CD4-positive, alpha-beta T cell (primary cell): Measurements from ENCODE around the gene PLD4. TPM values are rescaled to one million over a fixed set of nuclear protein-coding genes. Genes with fewer than 3 reads are reported as not detected.

Experiments
- ATAC-seq: fragments of 200-7000 bp; cut with Tn5 transposase; one replicate; pipeline ENCODE4 v1.10.0; 2022; ENCODE audit warnings: mild to moderate bottlenecking; ENCODE audit not compliant: poor library complexity
- CTCF ChIA-PET: fragments of 350-600 bp; sonication (Branson Sonifier 250); formaldehyde crosslinking; loops from one replicate; lab custom pipeline; 2021; ENCODE audit warnings: antibody characterized with exemption, inconsistent platforms; lab: Charles Lee
- POLR2A ChIA-PET: fragments of 350-600 bp; sonication (Branson Sonifier 250); formaldehyde crosslinking; loops from one replicate; lab custom pipeline; 2021; ENCODE audit warnings: antibody characterized with exemption, inconsistent platforms; lab: Charles Lee
- DNase-seq, 14 experiments: peaks; one replicate each; pipeline ENCODE4 v3.0.0-alpha.2; 2013 to 2020; ENCODE audit warnings: mixed read lengths in 2 of 14
- H3K27ac ChIP-seq, 2 donors: one replicate each; pipeline versions ENCODE4 v1.5.1 to v1.7.0; 2013; ENCODE audit warnings: low read length in 2 of 2, low read depth in 1 of 2, mild to moderate bottlenecking in 1 of 2
- H3K27me3 ChIP-seq, 2 experiments: 1 replicate in 1 of 2; 2 replicates in 1 of 2; pipeline versions ENCODE4 v1.6.1 to v1.7.0; 2013; ENCODE audit warnings: low read length in 2 of 2, control low read depth in 1 of 2, mild to moderate bottlenecking in 1 of 2, moderate library complexity in 1 of 2; ENCODE audit not compliant: insufficient read depth in 2 of 2, control insufficient read depth in 1 of 2
- H3K36me3 ChIP-seq: one replicate; pipeline ENCODE4 v1.6.1; 2013; ENCODE audit warnings: low read length, control low read depth; ENCODE audit not compliant: insufficient read depth
- H3K4me1 ChIP-seq: one replicate; pipeline ENCODE4 v1.6.1; 2013; ENCODE audit warnings: low read length, control low read depth; ENCODE audit not compliant: insufficient read depth
- H3K4me3 ChIP-seq: one replicate; pipeline ENCODE4 v1.5.1; 2013; ENCODE audit warnings: mild to moderate bottlenecking, low read length, moderate library complexity
- H3K9me3 ChIP-seq, 2 experiments: 1 replicate in 1 of 2; 2 replicates in 1 of 2; pipeline versions ENCODE4 v1.6.1 to v1.7.0; 2013; ENCODE audit warnings: low read length in 2 of 2, mild to moderate bottlenecking in 2 of 2, control low read depth in 1 of 2, moderate library complexity in 1 of 2; ENCODE audit not compliant: control insufficient read depth in 1 of 2, insufficient read depth in 1 of 2
- H3K27ac Mint-ChIP-seq: one replicate; pipeline ENCODE4 v1.8.0; 2020; ENCODE audit warnings: mixed read lengths
- H3K27me3 Mint-ChIP-seq: one replicate; pipeline ENCODE4 v1.8.0; 2021; ENCODE audit warnings: mixed read lengths
- H3K36me3 Mint-ChIP-seq: one replicate; pipeline ENCODE4 v1.8.0; 2021; ENCODE audit warnings: low read depth, mixed read lengths
- H3K4me1 Mint-ChIP-seq: one replicate; pipeline ENCODE4 v1.8.0; 2021; ENCODE audit warnings: low read depth, mixed read lengths
- H3K4me3 Mint-ChIP-seq: one replicate; pipeline ENCODE4 v1.8.0; 2020; ENCODE audit warnings: mild to moderate bottlenecking, mixed read lengths
- H3K9me3 Mint-ChIP-seq: one replicate; pipeline ENCODE4 v1.8.0; 2020; ENCODE audit warnings: mixed read lengths
- intact Hi-C, 2 experiments: fragments of 100-400 bp; cut with DNase I in 1 of 2; cut with micrococcal nuclease in 1 of 2; formaldehyde crosslinking; loops; one replicate each; pipeline versions ENCODE4 v1.15.1 to v1.9.0; 2023 to 2025; cut with DNase I, micrococcal nuclease
- total RNA-seq, 174 experiments: library from RNA in 2 of 174; stranded (reverse) in 2 of 174; gene quantifications; one replicate each; pipeline ENCODE4 v1.2.3 and lab custom pipeline; 2021 to 2026
- TF ChIP-seq, protein P1 (sequence below): fragments of 200-600 bp; IDR thresholded peaks from one replicate; pipeline ENCODE4 v1.8.0; 2022; ENCODE audit warnings: antibody characterized with exemption, mild to moderate bottlenecking

PLD4 gene
- total RNA-seq, 2 experiments from 2014 or later, result 1.6 to 2.1 TPM

- H3K27me3 ChIP-seq, result peaks cover 15 to 40% of the 10 kb centered on the region in 2 experiments
- POLR2A ChIA-PET, result no interaction called here
Observed at GRCh38 chr14:104970231-104971068, 45.8 kb downstream of the PLD4 start.

DNA sequence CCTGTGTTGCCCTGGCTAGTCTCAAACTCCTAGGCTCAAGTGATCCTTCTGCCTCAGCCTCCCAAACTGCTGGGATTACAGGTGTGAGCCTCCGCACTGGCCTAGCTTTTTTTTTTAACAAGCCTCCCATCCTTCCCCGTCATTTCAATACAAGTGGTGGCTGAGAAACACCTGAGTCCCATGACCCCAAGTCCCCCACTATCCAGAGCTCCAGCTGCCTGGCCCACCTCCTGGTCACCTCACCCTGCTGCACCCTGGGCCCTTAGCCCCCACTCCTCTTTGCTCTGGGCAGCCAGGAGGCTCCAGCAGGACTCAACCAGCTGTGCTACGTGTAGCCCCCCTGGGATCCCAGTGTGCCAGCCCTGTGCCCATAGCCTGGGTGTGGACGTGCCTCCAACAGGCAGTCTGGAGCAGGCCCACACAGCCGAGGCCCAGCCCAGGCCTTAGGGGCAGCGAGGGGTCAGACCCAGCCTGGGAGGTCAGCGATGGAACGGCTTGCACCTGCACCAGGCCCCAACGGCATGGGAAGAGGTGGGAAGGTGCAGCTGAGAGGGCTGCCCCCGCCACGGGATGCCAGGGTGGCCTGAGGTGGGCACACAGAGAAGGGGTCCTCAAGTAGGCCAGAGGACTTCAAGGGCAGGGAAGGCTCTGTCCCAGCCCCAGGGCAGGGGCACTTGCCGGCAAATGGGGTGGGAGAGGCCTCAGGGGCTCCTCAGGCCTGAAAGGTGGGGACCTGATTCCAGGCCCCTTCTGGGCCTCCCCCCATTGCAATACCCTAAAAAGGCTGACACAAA is 47.0 kb downstream of the PLD4 start:
- ATAC-seq (no peak), DNase-seq (peak in 1 of 14 experiments; percentile 12)
- Mint-ChIP-seq H3K4me3 (no peak overlapping the region), H3K9me3 (no peaks in the 10 kb centered on the region), H3K27ac (no peak overlapping the region), H3K27me3 (peaks cover 17% of the 10 kb centered on the region), H3K4me1 (peaks cover 5% of the 10 kb centered on the region), H3K36me3 (no peaks in the 10 kb centered on the region)
- intact Hi-C loops, result no loop called here
- Histone ChIP-seq H3K9me3 (peaks cover 0 to 18% of the 10 kb centered on the region in 2 experiments), H3K36me3 (no peaks in the 10 kb centered on the region), H3K27me3 (peaks cover 21 to 42% of the 10 kb centered on the region in 2 experiments), H3K27ac (no peak overlapping the region), H3K4me3 (no peak overlapping the region), H3K4me1 (peaks cover 16% of the 10 kb centered on the region)
- ChIA-PET CTCF (interaction anchor here (2.1 kb wide), 1 partner anchor 74 kb away, joined by 5 read pairs; no protein-coding TSS in a partner anchor), POLR2A (no interaction called here)
- TF ChIP-seq, protein P1, sequence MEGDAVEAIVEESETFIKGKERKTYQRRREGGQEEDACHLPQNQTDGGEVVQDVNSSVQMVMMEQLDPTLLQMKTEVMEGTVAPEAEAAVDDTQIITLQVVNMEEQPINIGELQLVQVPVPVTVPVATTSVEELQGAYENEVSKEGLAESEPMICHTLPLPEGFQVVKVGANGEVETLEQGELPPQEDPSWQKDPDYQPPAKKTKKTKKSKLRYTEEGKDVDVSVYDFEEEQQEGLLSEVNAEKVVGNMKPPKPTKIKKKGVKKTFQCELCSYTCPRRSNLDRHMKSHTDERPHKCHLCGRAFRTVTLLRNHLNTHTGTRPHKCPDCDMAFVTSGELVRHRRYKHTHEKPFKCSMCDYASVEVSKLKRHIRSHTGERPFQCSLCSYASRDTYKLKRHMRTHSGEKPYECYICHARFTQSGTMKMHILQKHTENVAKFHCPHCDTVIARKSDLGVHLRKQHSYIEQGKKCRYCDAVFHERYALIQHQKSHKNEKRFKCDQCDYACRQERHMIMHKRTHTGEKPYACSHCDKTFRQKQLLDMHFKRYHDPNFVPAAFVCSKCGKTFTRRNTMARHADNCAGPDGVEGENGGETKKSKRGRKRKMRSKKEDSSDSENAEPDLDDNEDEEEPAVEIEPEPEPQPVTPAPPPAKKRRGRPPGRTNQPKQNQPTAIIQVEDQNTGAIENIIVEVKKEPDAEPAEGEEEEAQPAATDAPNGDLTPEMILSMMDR, result no peak

More at GRCh38 chr14:104970231-104971068, 45.8 kb downstream of the PLD4 start:
- Histone ChIP-seq H3K27ac (no peak overlapping the region), H3K4me1 (peaks cover 7% of the 10 kb centered on the region), H3K36me3 (no peaks in the 10 kb centered on the region), H3K4me3 (no peak overlapping the region), H3K9me3 (peaks cover 0 to 20% of the 10 kb centered on the region in 2 experiments)
- DNase-seq, result peak in 1 of 14 experiments; percentile 23
- Mint-ChIP-seq H3K9me3 (no peaks in the 10 kb centered on the region), H3K4me3 (no peak overlapping the region), H3K27me3 (peaks cover 15% of the 10 kb centered on the region), H3K27ac (no peak overlapping the region), H3K4me1 (no peaks in the 10 kb centered on the region), H3K36me3 (no peaks in the 10 kb centered on the region)
- TF ChIP-seq, protein P1, result no peak
- CTCF ChIA-PET, result no interaction called here
- no peak for ATAC-seq
- intact Hi-C loops, result no loop called here

- Histone ChIP-seq H3K9me3 (peaks cover 0 to 19% of the 10 kb centered on the region in 2 experiments), H3K27me3 (peaks cover 23 to 42% of the 10 kb centered on the region in 2 experiments), H3K36me3 (no peaks in the 10 kb centered on the region), H3K4me3 (no peak overlapping the region), H3K27ac (no peak overlapping the region), H3K4me1 (peaks cover 19% of the 10 kb centered on the region)
- intact Hi-C loops, result no loop called here
- DNase-seq, result peak in 2 of 14 experiments; percentile 1 to 19
- H3K36me3 Mint-ChIP-seq, result no peaks in the 10 kb centered on the region
- peaks cover 22% of the 10 kb centered on the region for H3K27me3 Mint-ChIP-seq
- TF ChIP-seq, protein P1, result no peak
- ChIA-PET CTCF (interaction anchor here (1.2 to 2.1 kb wide), 2 partner anchors 73 to 74 kb away, joined by 3 to 5 read pairs; no protein-coding TSS in a partner anchor), POLR2A (no interaction called here)
- H3K27ac Mint-ChIP-seq, result no peak overlapping the region
- H3K9me3 Mint-ChIP-seq, result no peaks in the 10 kb centered on the region
- no peak overlapping the region for H3K4me3 Mint-ChIP-seq
- peaks cover 5% of the 10 kb centered on the region for H3K4me1 Mint-ChIP-seq
- no peak for ATAC-seq
Observed at GRCh38 chr14:104972301-104973134, 47.8 kb downstream of the PLD4 start.
